ENCODE measurements around the gene SLC39A10.

SLC39A10 gene

GRCh38 chr2:195733831-195734230 is 76.8 kb downstream of the SLC39A10 start:
- DNase-seq: no peak

GRCh38 chr2:195734395-195734794 is 77.4 kb downstream of the SLC39A10 start:
- no peak for DNase-seq

DNA sequence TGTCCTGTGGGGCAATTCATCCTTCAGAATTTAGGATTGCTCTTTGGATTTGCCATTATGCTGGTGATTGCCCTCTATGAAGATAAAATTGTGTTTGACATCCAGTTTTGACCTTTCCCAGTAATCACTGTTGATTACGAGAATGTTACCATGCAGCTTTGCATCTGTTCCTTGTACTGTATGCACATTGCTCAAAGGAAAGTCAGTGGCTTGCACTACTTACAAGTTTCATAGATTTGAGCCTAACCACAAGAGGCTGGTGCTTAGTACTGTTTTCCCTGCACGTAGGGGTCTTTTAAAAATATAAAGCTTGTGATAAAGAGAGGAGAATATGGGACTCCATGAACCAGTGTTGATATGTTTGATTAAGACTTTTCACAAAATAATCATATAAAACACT is 77.9 kb downstream of the SLC39A10 start:
- no peak for DNase-seq

- no peak for DNase-seq
These were observed 78.3 kb downstream of the SLC39A10 start for GRCh38 chr2:195735347-195735746.

DNA sequence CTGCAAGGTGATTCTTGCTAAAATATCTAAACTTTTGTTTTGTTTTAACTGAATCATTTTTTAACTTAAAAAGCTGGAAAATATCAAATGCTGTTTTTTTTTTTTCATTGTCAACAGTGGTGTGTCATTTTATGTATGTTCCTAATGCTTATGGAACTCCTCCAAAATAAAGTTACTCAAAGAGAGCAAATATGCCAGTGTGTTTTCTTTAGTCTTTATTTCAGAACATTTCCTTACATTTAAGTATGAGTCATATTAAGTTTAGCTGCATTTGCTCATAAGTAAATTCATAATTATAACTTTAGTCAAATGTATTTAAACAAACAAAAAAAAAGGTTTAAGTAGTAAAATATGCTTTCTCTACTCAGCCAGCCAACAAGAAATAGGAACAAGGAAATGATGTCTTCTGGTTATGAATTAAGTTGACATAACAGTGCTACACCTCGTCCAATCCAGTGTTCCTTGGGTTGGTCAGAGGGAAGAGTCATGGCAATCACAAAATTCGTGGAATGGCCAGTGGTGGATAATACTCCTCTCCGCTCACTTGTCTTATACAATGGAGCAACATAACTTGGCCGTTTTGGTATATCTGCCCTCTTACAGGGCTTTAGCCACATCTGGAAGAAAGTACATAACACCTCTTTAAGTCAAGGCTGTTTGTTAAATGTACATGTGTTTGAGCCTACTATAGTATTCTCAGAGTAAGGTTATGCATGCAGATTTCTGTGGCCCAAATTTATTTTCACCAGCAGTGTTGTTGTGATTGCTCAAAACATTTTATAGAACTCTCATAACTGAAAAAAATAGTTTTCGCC is 80.7 kb downstream of the SLC39A10 start:
- no peak for DNase-seq

- no peak for DNase-seq
These were observed 84.2 kb downstream of the SLC39A10 start for GRCh38 chr2:195741191-195741590.

DNA sequence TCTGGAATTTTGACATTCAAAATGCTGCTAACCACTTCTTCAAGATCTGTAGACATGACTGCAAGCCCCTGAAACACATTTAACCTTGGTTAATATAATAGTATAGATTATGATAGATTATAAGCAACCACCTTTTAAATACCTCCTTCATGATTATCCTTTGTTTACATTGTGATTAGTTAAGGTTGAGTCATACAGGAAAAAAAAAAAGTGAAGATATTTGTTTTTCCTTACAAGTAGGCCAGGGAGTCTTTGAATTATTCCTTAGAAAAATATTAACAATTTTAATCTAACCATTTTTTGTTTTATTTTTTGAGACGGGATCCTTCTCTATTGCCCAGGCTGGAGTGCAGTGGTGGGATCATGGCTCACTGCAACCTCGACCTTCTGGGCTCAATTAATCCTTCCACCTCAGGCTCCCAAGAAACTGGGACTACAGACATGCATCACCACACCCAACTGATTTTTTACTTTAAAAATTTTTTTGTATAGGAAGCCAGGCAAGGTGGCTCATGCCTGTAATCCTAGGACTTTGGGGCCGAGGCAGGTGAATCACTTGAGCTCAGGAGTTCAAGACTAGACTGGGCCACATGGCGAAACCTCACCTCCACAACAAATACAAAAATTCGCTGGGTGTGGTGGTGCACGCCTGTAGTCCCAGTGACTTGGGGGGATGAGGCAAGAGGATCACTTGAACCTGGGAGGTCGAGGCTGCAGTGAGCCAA is 99.4 kb downstream of the SLC39A10 start:
- DNase-seq: no peak

DNA sequence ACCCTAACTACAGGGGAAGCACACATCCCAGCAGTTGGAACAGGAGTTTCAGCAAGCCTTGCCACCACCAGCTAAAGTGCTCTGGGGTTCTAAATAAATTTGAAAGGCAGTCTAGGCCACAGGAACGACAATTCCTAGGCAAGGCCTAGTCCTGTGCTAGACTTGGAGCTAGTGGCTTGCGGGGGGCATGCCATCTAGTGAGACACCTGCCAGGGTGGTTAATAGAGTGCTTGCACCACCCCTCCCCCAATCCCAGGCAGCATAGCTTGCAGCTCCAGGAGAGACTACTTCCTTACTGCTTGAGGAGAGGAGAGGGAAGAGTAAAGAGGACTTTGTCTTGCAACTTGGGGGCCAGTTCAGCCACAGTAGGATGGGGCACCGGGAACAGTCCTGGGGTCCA is 101.8 kb downstream of the SLC39A10 start:
- no peak for DNase-seq

- DNase-seq: no peak
These were observed 102.9 kb downstream of the SLC39A10 start for GRCh38 chr2:195759877-195760276.

DNA sequence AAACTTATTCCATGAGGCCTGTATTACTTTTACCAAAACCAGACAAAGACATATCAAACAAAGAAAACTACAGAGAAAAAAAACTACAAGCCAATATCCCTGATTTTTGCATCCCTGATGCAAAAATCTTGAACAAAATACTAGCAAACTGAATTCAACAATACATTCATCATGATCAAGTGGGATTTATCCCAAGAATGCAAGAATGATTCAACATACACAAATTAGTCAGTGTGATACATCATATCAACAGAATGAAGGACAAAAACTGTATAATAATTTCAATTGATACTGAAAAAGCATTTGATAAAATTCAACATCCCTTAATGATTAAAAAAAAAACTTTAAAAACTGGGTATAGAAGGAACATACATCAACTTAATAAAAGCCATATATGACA is 106.8 kb downstream of the SLC39A10 start:
- no peak for DNase-seq

- DNase-seq: no peak
These were observed 109.7 kb downstream of the SLC39A10 start for GRCh38 chr2:195766691-195767090.

DNA sequence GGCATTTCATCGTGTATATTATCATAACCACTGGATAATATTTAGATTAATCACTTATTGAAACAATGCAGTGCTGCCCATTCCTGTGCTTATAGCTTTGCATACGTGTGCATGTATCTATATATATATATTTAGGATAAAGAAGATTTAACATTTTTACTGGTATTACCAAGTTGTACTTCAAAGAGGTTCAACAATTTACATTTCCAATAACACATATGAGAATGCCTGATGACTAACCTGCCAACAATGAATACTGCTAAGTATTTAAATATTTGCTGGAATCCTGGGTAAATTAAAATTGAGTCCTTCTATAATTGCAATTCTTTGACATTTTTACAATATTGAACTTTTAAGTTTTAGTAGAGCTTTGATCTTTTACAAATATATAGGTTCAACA is 111.4 kb downstream of the SLC39A10 start:
- DNase-seq: no peak

- no peak for DNase-seq
These were observed 112.9 kb downstream of the SLC39A10 start for GRCh38 chr2:195769975-195770374.

- DNase-seq: no peak
These were observed 122.5 kb downstream of the SLC39A10 start for GRCh38 chr2:195779491-195779890.

- no peak for DNase-seq
These were observed 125.1 kb downstream of the SLC39A10 start for GRCh38 chr2:195782156-195782555.
